ENCODE results near the gene RASD1. TPM values are rescaled to one million over a fixed set of nuclear protein-coding genes. Genes with fewer than 3 reads are reported as not detected.

RASD1 gene
- total RNA-seq, 1 experiment from 2014 or later = not detected

- H3K4me3 Mint-ChIP-seq (ENCODE audit: low read depth, unreplicated experiment) = no peak overlapping the region
- no peak for DNase-seq
- intact Hi-C loops (cut with micrococcal nuclease; ENCODE audit: unreplicated experiment) = no loop called here
- no peaks in the 10 kb centered on the region for H3K9me3 Mint-ChIP-seq (ENCODE audit: low read depth, unreplicated experiment)
- TF ChIP-seq CTCF (IDR thresholded peaks at IDR 0.05; ENCODE audit: unreplicated experiment) = no peak
- peaks cover 4% of the 10 kb centered on the region for H3K36me3 Mint-ChIP-seq (ENCODE audit: insufficient read depth, unreplicated experiment)
- H3K4me1 Mint-ChIP-seq (ENCODE audit: low read depth, unreplicated experiment) = no peaks in the 10 kb centered on the region
- H3K27me3 Mint-ChIP-seq (ENCODE audit: unreplicated experiment) = no peaks in the 10 kb centered on the region
- no TSS peak for BruUV-seq (replicated peaks)
- H3K27ac Mint-ChIP-seq (ENCODE audit: unreplicated experiment) = no peak overlapping the region
- CTCF ChIA-PET = no interaction called here
Measured at GRCh38 chr17:17502741-17503565, 6.8 kb upstream of the RASD1 start.

- BruUV-seq (replicated peaks) = no TSS peak
- Mint-ChIP-seq H3K4me3 (ENCODE audit: low read depth, unreplicated experiment) (no peak overlapping the region), H3K36me3 (ENCODE audit: insufficient read depth, unreplicated experiment) (peaks cover 4% of the 10 kb centered on the region)
Measured at GRCh38 chr17:17500999-17501605, 4.9 kb upstream of the RASD1 start.

GRCh38 chr17:17499402-17500145 is 3.4 kb upstream of the RASD1 start:
- H3K4me3 Mint-ChIP-seq (ENCODE audit: low read depth, unreplicated experiment) = no peak overlapping the region
- no peak for TF ChIP-seq CTCF (IDR thresholded peaks at IDR 0.05; ENCODE audit: unreplicated experiment)
- no peak for DNase-seq
- no peaks in the 10 kb centered on the region for H3K9me3 Mint-ChIP-seq (ENCODE audit: low read depth, unreplicated experiment)
- intact Hi-C loops (cut with micrococcal nuclease; ENCODE audit: unreplicated experiment) = loop anchor here (5.0 kb wide), 1 partner anchor 142 kb away; no protein-coding TSS in a partner anchor
- no peaks in the 10 kb centered on the region for H3K27me3 Mint-ChIP-seq (ENCODE audit: unreplicated experiment)
- CTCF ChIA-PET = no interaction called here
- no peaks in the 10 kb centered on the region for H3K4me1 Mint-ChIP-seq (ENCODE audit: low read depth, unreplicated experiment)
- peaks cover 4% of the 10 kb centered on the region for H3K36me3 Mint-ChIP-seq (ENCODE audit: insufficient read depth, unreplicated experiment)
- no peak overlapping the region for H3K27ac Mint-ChIP-seq (ENCODE audit: unreplicated experiment)
- BruUV-seq (replicated peaks) = no TSS peak

More at GRCh38 chr17:17500999-17501605, 4.9 kb upstream of the RASD1 start:
- H3K27me3 Mint-ChIP-seq (ENCODE audit: unreplicated experiment) = no peaks in the 10 kb centered on the region
- intact Hi-C loops (cut with micrococcal nuclease; ENCODE audit: unreplicated experiment) = no loop called here
- DNase-seq = no peak
- no peaks in the 10 kb centered on the region for H3K9me3 Mint-ChIP-seq (ENCODE audit: low read depth, unreplicated experiment)
- TF ChIP-seq CTCF (IDR thresholded peaks at IDR 0.05; ENCODE audit: unreplicated experiment) = no peak
- CTCF ChIA-PET = no interaction called here
- no peaks in the 10 kb centered on the region for H3K4me1 Mint-ChIP-seq (ENCODE audit: low read depth, unreplicated experiment)
- H3K27ac Mint-ChIP-seq (ENCODE audit: unreplicated experiment) = no peak overlapping the region

- CTCF ChIA-PET = no interaction called here
- H3K27ac Mint-ChIP-seq (ENCODE audit: unreplicated experiment) = no peak overlapping the region
- BruUV-seq (replicated peaks) = no TSS peak
- no peak overlapping the region for H3K4me3 Mint-ChIP-seq (ENCODE audit: low read depth, unreplicated experiment)
- no peak for TF ChIP-seq CTCF (IDR thresholded peaks at IDR 0.05; ENCODE audit: unreplicated experiment)
- intact Hi-C loops (cut with micrococcal nuclease; ENCODE audit: unreplicated experiment) = loop anchor here (5.0 kb wide), 1 partner anchor 141 kb away; no protein-coding TSS in a partner anchor
- DNase-seq = no peak
- no peaks in the 10 kb centered on the region for H3K27me3 Mint-ChIP-seq (ENCODE audit: unreplicated experiment)
- H3K4me1 Mint-ChIP-seq (ENCODE audit: low read depth, unreplicated experiment) = no peaks in the 10 kb centered on the region
- peaks cover 4% of the 10 kb centered on the region for H3K36me3 Mint-ChIP-seq (ENCODE audit: insufficient read depth, unreplicated experiment)
- H3K9me3 Mint-ChIP-seq (ENCODE audit: low read depth, unreplicated experiment) = no peaks in the 10 kb centered on the region
Measured at GRCh38 chr17:17498606-17499301, 2.6 kb upstream of the RASD1 start.

All from Calu3 (cell line).